Stimulated activated CD4-positive, alpha-beta T cell treated with anti-CD3 and anti-CD28 coated beads, TNF-alpha, amount 100 ng/mL, for 48 hours (primary cell): Measurements from ENCODE around the gene FAN1.
"Not testable (repeated sequence)": the region's sequence is repeated elsewhere in the genome, so short reads cannot be mapped to it uniquely, and the experiment has no call there.

Experiments
- DNase-seq, 3 donors: peaks; one replicate each; pipeline ENCODE4 v3.0.0-alpha.2; 2020; ENCODE audit warnings: low read depth in 3 of 3

FAN1 gene

GRCh38 chr15:30903497-30904187 is at the start of gene FAN1:
FAN1 (plus strand) TSS chr15:30903915; CDS start chr15:30904664, 749 bp downstream.
- DNase-seq, result peak; percentile 57 to 70 (median 67)

- DNase-seq, result no peak
Measured at GRCh38 chr15:30859091-30859874, 44.4 kb upstream of the FAN1 start.

- no peak for DNase-seq
Measured at GRCh38 chr15:30865257-30865656, 38.5 kb upstream of the FAN1 start.

GRCh38 chr15:30870681-30871080 is 33.0 kb upstream of the FAN1 start:
- no peak for DNase-seq

GRCh38 chr15:30872341-30872748 is 31.4 kb upstream of the FAN1 start:
- peak in 1 of 3 donors; percentile 12 for DNase-seq

GRCh38 chr15:30877070-30877469 is 26.6 kb upstream of the FAN1 start:
- DNase-seq, result no peak

- DNase-seq, result no peak
Measured at GRCh38 chr15:30878515-30878914, 25.2 kb upstream of the FAN1 start.

- DNase-seq, result peak in 2 of 3 donors; percentile 20 to 29
Measured at GRCh38 chr15:30882849-30883433, 20.8 kb upstream of the FAN1 start.

GRCh38 chr15:30883666-30884065 is 20.0 kb upstream of the FAN1 start:
- DNase-seq, result not testable (repeated sequence)

- no peak for DNase-seq
Measured at GRCh38 chr15:30885814-30886213, 17.9 kb upstream of the FAN1 start.

- DNase-seq, result no peak
Measured at GRCh38 chr15:30889196-30889595, 14.5 kb upstream of the FAN1 start.

- DNase-seq, result no peak
Measured at GRCh38 chr15:30895461-30896210, 8.1 kb upstream of the FAN1 start.

GRCh38 chr15:30896211-30896606 is 7.5 kb upstream of the FAN1 start:
- DNase-seq, result no peak

GRCh38 chr15:30901889-30902288 is 1.8 kb upstream of the FAN1 start:
- DNase-seq, result no peak

- no peak for DNase-seq
Measured at GRCh38 chr15:30904812-30905211, 1.1 kb downstream of the FAN1 start.

- DNase-seq, result no peak
Measured at GRCh38 chr15:30905821-30906220, 2.1 kb downstream of the FAN1 start.

- no peak for DNase-seq
Measured at GRCh38 chr15:30906366-30906765, 2.7 kb downstream of the FAN1 start.

GRCh38 chr15:30913761-30914160 is 10.0 kb downstream of the FAN1 start:
- DNase-seq, result no peak

- DNase-seq, result no peak
Measured at GRCh38 chr15:30917013-30917412, 13.3 kb downstream of the FAN1 start.

GRCh38 chr15:30917675-30918074 is 14.0 kb downstream of the FAN1 start:
- no peak for DNase-seq

- no peak for DNase-seq
Measured at GRCh38 chr15:30918366-30918765, 14.7 kb downstream of the FAN1 start.
